ENCODE measurements around the gene ADAMTS17.

GRCh38 chr15:99970891-99971430, 370.8 kb downstream of the ADAMTS17 start:
- TF ChIP-seq CTCF (conservative IDR thresholded peaks at IDR 0.05; ENCODE audit: low read depth, low read length) (no peak), EZH2 (IDR thresholded peaks at IDR 0.05; ENCODE audit: borderline replicate concordance, low read depth, low read length, poor library complexity, severe bottlenecking) (no peak)
